HG03097 (cell line): ENCODE data around the gene C18orf63.

ENCODE experiments used
- ATAC-seq: cut with Tn5 transposase; IDR thresholded peaks from one replicate; pipeline ENCODE4 v1.9.1; 2021; ENCODE audit not compliant: unreplicated experiment, low FRiP score

Gene C18orf63

DNA sequence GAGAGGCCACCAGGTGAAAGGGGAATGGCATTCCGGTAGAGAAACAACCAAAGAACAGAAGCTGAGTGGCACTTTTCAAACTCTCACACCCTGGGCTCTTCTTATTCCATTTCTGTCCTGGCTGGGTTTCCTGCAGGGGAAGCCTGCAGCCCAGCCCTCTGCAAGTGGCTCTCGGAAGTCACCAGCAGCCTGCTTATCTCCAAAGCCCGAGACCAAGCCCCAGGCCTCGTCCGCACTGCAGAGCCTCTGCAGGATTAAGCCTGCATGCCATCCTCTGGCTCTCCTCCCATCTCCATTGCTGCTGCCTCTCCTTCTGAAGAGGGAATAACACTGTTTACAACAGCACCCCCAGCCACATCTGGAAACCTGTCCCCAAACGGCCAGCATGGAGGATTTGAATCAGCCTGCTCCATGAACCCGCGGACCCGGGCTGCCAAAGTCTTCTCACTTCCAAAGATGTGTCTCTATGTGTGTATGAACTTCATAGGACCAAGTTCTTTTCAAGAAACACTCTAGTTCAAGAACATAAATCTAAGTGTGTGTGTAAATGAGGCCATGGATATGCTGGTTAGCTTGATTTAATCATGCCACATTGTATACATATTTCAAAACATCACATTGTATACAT is 87.3 kb downstream of the C18orf63 start:
- ATAC-seq, result no peak

GRCh38 chr18:74407888-74408287 is 92.2 kb downstream of the C18orf63 start:
- no peak for ATAC-seq
